ENCODE data around the gene OSGIN1. TPM values are rescaled to one million over a fixed set of nuclear protein-coding genes. Genes with fewer than 3 reads are reported as not detected.

Gene OSGIN1
- polyA plus RNA-seq, 1 experiment, result 6.2 TPM

- no peak for DNase-seq (ENCODE audit: low read depth, low spot score)
- Histone ChIP-seq H3K27ac (ENCODE audit: low read depth, low read length) (no peak overlapping the region), H3K4me3 (ENCODE audit: low read depth, low read length) (no peak overlapping the region), H3K9me3 (ENCODE audit: control insufficient read depth, insufficient read depth, low read length) (no peaks in the 10 kb centered on the region; the same call in 1 of the 2 replicates), H3K27me3 (ENCODE audit: control insufficient read depth, insufficient read depth, low read length) (no peaks in the 10 kb centered on the region)
- TF ChIP-seq, protein P1, sequence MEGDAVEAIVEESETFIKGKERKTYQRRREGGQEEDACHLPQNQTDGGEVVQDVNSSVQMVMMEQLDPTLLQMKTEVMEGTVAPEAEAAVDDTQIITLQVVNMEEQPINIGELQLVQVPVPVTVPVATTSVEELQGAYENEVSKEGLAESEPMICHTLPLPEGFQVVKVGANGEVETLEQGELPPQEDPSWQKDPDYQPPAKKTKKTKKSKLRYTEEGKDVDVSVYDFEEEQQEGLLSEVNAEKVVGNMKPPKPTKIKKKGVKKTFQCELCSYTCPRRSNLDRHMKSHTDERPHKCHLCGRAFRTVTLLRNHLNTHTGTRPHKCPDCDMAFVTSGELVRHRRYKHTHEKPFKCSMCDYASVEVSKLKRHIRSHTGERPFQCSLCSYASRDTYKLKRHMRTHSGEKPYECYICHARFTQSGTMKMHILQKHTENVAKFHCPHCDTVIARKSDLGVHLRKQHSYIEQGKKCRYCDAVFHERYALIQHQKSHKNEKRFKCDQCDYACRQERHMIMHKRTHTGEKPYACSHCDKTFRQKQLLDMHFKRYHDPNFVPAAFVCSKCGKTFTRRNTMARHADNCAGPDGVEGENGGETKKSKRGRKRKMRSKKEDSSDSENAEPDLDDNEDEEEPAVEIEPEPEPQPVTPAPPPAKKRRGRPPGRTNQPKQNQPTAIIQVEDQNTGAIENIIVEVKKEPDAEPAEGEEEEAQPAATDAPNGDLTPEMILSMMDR (IDR thresholded peaks at IDR 0.05; ENCODE audit: low read depth, low read length), result no peak
- CTCF ChIA-PET, result interaction anchor here (0.6 to 0.7 kb wide), 3 partner anchors 14 to 26 kb away, joined by 3 to 5 read pairs (median 4); no protein-coding TSS in a partner anchor
- POLR2A ChIA-PET, result no interaction called here
Observed at GRCh38 chr16:83914091-83914710, 38.8 kb upstream of the OSGIN1 start.

DNA sequence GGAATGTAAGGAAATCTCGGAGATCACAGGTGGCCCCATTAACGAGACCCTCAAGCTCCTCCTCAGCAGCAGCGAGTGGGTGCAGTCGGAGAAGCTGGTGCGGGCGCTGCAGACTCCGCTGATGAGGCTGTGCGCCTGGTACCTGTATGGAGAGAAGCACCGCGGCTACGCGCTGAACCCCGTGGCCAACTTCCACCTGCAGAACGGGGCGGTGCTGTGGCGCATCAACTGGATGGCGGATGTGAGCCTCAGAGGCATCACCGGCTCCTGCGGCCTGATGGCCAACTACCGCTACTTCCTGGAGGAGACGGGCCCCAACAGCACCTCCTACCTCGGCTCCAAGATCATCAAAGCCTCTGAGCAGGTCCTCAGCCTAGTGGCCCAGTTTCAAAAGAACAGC lies 38.0 kb upstream of the OSGIN1 start:
- no peak for DNase-seq (ENCODE audit: low read depth, low spot score)
- H3K4me3 ChIP-seq (ENCODE audit: low read depth, low read length), result no peak overlapping the region
- H3K27me3 ChIP-seq (ENCODE audit: control insufficient read depth, insufficient read depth, low read length), result no peaks in the 10 kb centered on the region
- ChIA-PET CTCF (interaction anchor here (1.3 kb wide), 1 partner anchor 12 kb away, joined by 4 read pairs; no protein-coding TSS in a partner anchor), POLR2A (no interaction called here)
- TF ChIP-seq, protein P1 (IDR thresholded peaks at IDR 0.05; ENCODE audit: low read depth, low read length), result no peak
- no peaks in the 10 kb centered on the region; the same call in 1 of the 2 replicates for H3K9me3 ChIP-seq (ENCODE audit: control insufficient read depth, insufficient read depth, low read length)
- no peak overlapping the region for H3K27ac ChIP-seq (ENCODE audit: low read depth, low read length)

DNA sequence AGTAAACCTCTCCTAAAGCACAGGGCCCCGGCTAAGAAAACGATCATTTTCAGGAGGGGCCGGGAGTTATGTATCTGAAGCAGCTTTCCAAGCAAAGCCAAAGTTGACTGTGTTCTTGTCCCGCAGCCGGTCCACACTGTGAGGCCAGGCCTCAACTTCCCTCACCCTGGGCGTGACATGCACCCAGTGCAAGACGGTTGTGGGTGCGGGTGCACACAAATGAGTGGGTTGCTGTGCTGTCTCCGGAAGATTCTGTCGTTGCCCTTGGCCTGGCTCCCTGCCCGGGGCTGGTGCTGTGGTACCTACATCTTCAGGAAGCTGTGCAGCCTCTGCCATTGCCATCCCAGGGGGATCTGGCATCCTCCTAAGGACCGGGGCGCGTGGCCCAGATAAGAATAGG lies 37.5 kb upstream of the OSGIN1 start:
- Histone ChIP-seq H3K27me3 (ENCODE audit: control insufficient read depth, insufficient read depth, low read length) (no peaks in the 10 kb centered on the region), H3K9me3 (ENCODE audit: control insufficient read depth, insufficient read depth, low read length) (no peaks in the 10 kb centered on the region; the same call in 1 of the 2 replicates), H3K27ac (ENCODE audit: low read depth, low read length) (no peak overlapping the region), H3K4me3 (ENCODE audit: low read depth, low read length) (no peak overlapping the region)
- POLR2A ChIA-PET, result no interaction called here
- CTCF ChIA-PET, result interaction anchor here (0.7 to 1.3 kb wide), 2 partner anchors 10 to 12 kb away, joined by 4 read pairs; no protein-coding TSS in a partner anchor
- DNase-seq (ENCODE audit: low read depth, low spot score), result no peak
- TF ChIP-seq, protein P1 (IDR thresholded peaks at IDR 0.05; ENCODE audit: low read depth, low read length), result no peak

GRCh38 chr16:83917152-83918120 lies 35.6 kb upstream of the OSGIN1 start:
- Histone ChIP-seq H3K4me3 (ENCODE audit: low read depth, low read length) (no peak overlapping the region), H3K9me3 (ENCODE audit: control insufficient read depth, insufficient read depth, low read length) (no peaks in the 10 kb centered on the region; the same call in 1 of the 2 replicates), H3K27ac (ENCODE audit: low read depth, low read length) (no peak overlapping the region), H3K27me3 (ENCODE audit: control insufficient read depth, insufficient read depth, low read length) (no peaks in the 10 kb centered on the region)
- ChIA-PET CTCF (no interaction called here), POLR2A (no interaction called here)
- no peak for DNase-seq (ENCODE audit: low read depth, low spot score)
- TF ChIP-seq, protein P1 (IDR thresholded peaks at IDR 0.05; ENCODE audit: low read depth, low read length), result no peak
